ENCODE data around the gene OSBPL7.
A peak's percentile ranks its signal among the peaks of the same experiment; 100 is the strongest.

DNA sequence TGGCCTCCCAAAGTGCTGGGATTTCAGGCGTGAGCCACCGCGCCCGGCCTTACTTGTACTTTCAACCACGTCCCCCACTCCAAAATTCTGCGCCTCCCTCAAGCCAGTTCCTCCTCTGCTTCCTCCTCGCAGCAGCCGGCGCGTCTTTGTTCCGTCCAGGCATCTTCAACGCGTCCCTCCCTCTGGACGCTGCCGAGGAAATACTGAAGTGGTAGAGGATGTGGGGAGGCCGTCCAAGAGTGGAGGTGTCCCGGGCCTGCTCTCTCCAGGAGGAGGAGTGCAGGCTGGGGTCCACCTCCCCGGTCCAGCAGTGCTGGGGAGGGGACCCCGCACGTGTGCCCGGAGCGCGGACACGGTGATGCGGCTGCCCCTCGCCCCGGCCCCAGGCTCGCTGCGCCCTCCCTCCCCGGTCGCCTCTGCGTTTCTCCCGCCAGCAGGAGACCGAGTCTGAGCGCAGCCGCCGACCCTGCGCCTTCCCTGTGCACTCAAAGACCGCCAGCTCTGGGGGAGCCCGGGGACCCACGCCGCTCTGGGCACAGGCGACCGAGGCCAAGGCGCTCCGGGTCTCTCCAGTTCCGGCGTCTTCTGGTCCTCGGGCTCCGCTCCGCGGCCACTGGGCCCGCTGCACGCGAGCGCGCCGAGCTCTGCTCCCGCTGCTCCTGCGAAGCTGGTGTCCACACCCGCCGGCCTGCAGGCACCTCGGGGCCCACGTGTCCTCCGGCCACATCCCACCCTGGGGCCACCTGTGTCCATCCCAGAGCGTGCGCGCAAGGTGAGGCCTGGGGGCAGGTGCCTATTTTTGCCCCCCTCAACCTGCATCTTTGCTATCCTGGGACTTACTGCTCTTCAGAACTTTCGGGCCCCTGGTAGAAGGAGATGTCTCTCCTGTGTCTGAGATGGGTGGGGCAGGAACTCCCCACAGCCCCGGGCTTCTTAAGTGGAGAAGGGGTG, 31.7 kb downstream of the OSBPL7 start:
- TF ChIP-seq POLR2A (IDR thresholded peaks at IDR 0.05): no peak
- TF ChIP-seq, protein P1, sequence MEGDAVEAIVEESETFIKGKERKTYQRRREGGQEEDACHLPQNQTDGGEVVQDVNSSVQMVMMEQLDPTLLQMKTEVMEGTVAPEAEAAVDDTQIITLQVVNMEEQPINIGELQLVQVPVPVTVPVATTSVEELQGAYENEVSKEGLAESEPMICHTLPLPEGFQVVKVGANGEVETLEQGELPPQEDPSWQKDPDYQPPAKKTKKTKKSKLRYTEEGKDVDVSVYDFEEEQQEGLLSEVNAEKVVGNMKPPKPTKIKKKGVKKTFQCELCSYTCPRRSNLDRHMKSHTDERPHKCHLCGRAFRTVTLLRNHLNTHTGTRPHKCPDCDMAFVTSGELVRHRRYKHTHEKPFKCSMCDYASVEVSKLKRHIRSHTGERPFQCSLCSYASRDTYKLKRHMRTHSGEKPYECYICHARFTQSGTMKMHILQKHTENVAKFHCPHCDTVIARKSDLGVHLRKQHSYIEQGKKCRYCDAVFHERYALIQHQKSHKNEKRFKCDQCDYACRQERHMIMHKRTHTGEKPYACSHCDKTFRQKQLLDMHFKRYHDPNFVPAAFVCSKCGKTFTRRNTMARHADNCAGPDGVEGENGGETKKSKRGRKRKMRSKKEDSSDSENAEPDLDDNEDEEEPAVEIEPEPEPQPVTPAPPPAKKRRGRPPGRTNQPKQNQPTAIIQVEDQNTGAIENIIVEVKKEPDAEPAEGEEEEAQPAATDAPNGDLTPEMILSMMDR (IDR thresholded peaks at IDR 0.05): peak; percentile 39 to 67 (median 59)
- no peak for TF ChIP-seq EP300 (IDR thresholded peaks at IDR 0.05)
